ENCODE data around the gene TRIP13. TPM values are rescaled to one million over a fixed set of nuclear protein-coding genes. Genes with fewer than 3 reads are reported as not detected.

TRIP13 gene
- total and polyA plus RNA-seq, 4 donors: 2.7 to 6.2 (median 3.2) TPM

- DNase-seq: no peak
Observed at GRCh38 chr5:944992-945685, 52.5 kb downstream of the TRIP13 start.

GRCh38 chr5:945691-946551 lies 53.2 kb downstream of the TRIP13 start:
- Histone ChIP-seq H3K36me3 (ENCODE audit: control insufficient read depth in 4 of 4, insufficient read depth in 4 of 4, low read length in 4 of 4) (no peaks in the 10 kb centered on the region), H3K4me1 (ENCODE audit: control insufficient read depth in 5 of 5, insufficient read depth in 5 of 5, low read length in 5 of 5) (peaks cover 0 to 26% (median 7%) of the 10 kb centered on the region in 5 donors), H3K27ac (ENCODE audit: low read depth in 1 of 2, low read length in 1 of 2) (no peak overlapping the region), H3K4me3 (no peak overlapping the region), H3K9me3 (ENCODE audit: control insufficient read depth in 4 of 4, insufficient read depth in 3 of 4, low read length in 3 of 4) (peaks cover 0 to 2% (median 0%) of the 10 kb centered on the region in 4 donors), H3K9ac (ENCODE audit: insufficient read depth in 1 of 2, low read length in 2 of 2) (no peak overlapping the region), H3K27me3 (ENCODE audit: control insufficient read depth in 3 of 3, insufficient read depth in 3 of 3, low read length in 2 of 3) (peaks cover 0 to 4% (median 0%) of the 10 kb centered on the region in 3 donors)
- no peak for DNase-seq
- no peak for TF ChIP-seq CTCF (IDR thresholded peaks at IDR 0.05; ENCODE audit: control extremely low read depth, extremely low read depth)
- 29 to 33% methylated on average over 24 of the region's 24 CpGs for WGBS, 2 donors
- no peak for ATAC-seq (ENCODE audit: insufficient read depth, low FRiP score)

More at GRCh38 chr5:944992-945685, 52.5 kb downstream of the TRIP13 start:
- H3K4me3 ChIP-seq: no peak overlapping the region
- no peak overlapping the region for H3K27ac ChIP-seq (ENCODE audit: low read depth in 1 of 2, low read length in 1 of 2)
- H3K9ac ChIP-seq (ENCODE audit: insufficient read depth in 1 of 2, low read length in 2 of 2): no peak overlapping the region
- WGBS, 2 donors: 81 to 83% methylated on average over 12 of the region's 12 CpGs
- peaks cover 0 to 26% (median 7%) of the 10 kb centered on the region in 5 donors for H3K4me1 ChIP-seq (ENCODE audit: control insufficient read depth in 5 of 5, insufficient read depth in 5 of 5, low read length in 5 of 5)
- no peak for ATAC-seq (ENCODE audit: insufficient read depth, low FRiP score)
- TF ChIP-seq CTCF (IDR thresholded peaks at IDR 0.05; ENCODE audit: control extremely low read depth, extremely low read depth): no peak
- H3K27me3 ChIP-seq (ENCODE audit: control insufficient read depth in 3 of 3, insufficient read depth in 3 of 3, low read length in 2 of 3): peaks cover 0 to 4% (median 0%) of the 10 kb centered on the region in 3 donors
- H3K9me3 ChIP-seq (ENCODE audit: control insufficient read depth in 4 of 4, insufficient read depth in 3 of 4, low read length in 3 of 4): peaks cover 0 to 2% (median 0%) of the 10 kb centered on the region in 4 donors
- H3K36me3 ChIP-seq (ENCODE audit: control insufficient read depth in 4 of 4, insufficient read depth in 4 of 4, low read length in 4 of 4): no peaks in the 10 kb centered on the region

- DNase-seq (no peak), ATAC-seq (ENCODE audit: insufficient read depth, low FRiP score) (no peak)
- Histone ChIP-seq H3K9ac (ENCODE audit: insufficient read depth in 1 of 2, low read length in 2 of 2) (no peak overlapping the region), H3K4me3 (no peak overlapping the region), H3K9me3 (ENCODE audit: control insufficient read depth in 4 of 4, insufficient read depth in 3 of 4, low read length in 3 of 4) (peaks cover 0 to 2% (median 0%) of the 10 kb centered on the region in 4 donors), H3K36me3 (ENCODE audit: control insufficient read depth in 4 of 4, insufficient read depth in 4 of 4, low read length in 4 of 4) (no peaks in the 10 kb centered on the region), H3K27ac (ENCODE audit: low read depth in 1 of 2, low read length in 1 of 2) (no peak overlapping the region), H3K27me3 (ENCODE audit: control insufficient read depth in 3 of 3, insufficient read depth in 3 of 3, low read length in 2 of 3) (peaks cover 0 to 4% (median 0%) of the 10 kb centered on the region in 3 donors), H3K4me1 (ENCODE audit: control insufficient read depth in 5 of 5, insufficient read depth in 5 of 5, low read length in 5 of 5) (peaks cover 0 to 26% (median 7%) of the 10 kb centered on the region in 5 donors)
- no peak for TF ChIP-seq CTCF (IDR thresholded peaks at IDR 0.05; ENCODE audit: control extremely low read depth, extremely low read depth)
- WGBS, 2 donors: 78 to 82% methylated on average over 30 of the region's 30 CpGs
Observed at GRCh38 chr5:946720-947625, 54.3 kb downstream of the TRIP13 start.
